ENCODE results near the gene TSPYL4.

Gene TSPYL4
- long read RNA-seq, partial matches to known transcripts = 0 of 17 reads
- long read RNA-seq, other reads (novel, unspliced or antisense) = 17 of 17 reads

GRCh38 chr6:116253505-116254296, at the start of gene TSPYL4:
Gene TSPYL4, minus strand, starts transcription at chr6:116254075. Its CDS starts 67 bp downstream, at chr6:116254008.
- Histone ChIP-seq H3K27me3 (ENCODE audit: insufficient read depth, poor library complexity, severe bottlenecking) (no peaks in the 10 kb centered on the region), H3K27ac (replicated peaks) (peak within 1 kb of the TSS; percentile 77), H3K4me3 (replicated peaks; ENCODE audit: insufficient read depth, low read length) (peak within 1 kb of the TSS; percentile 94)
- peak; percentile 84 to 93 for DNase-seq (ENCODE audit: low read depth in 1 of 2, low spot score in 1 of 2)
- peak; percentile 59 for TF ChIP-seq GABPA (IDR thresholded peaks at IDR 0.05; ENCODE audit: low read depth)
- peak; percentile 46 for TF ChIP-seq POLR2AphosphoS5 (IDR thresholded peaks at IDR 0.05; ENCODE audit: low read depth)
- TF ChIP-seq SPI1 (IDR thresholded peaks at IDR 0.05; ENCODE audit: borderline replicate concordance, low read depth) = no peak
- TF ChIP-seq CTCF (IDR thresholded peaks at IDR 0.05; ENCODE audit: insufficient read depth, low read length) = no peak
- TF ChIP-seq REST (IDR thresholded peaks at IDR 0.05; ENCODE audit: insufficient replicate concordance, low read depth) = no peak

GRCh38 chr6:116301104-116301503, 47.2 kb upstream of the TSPYL4 start:
- no peak for TF ChIP-seq CTCF (IDR thresholded peaks at IDR 0.05; ENCODE audit: insufficient read depth, low read length)
- TF ChIP-seq POLR2AphosphoS5 (IDR thresholded peaks at IDR 0.05; ENCODE audit: low read depth) = no peak
- no peak for TF ChIP-seq SPI1 (IDR thresholded peaks at IDR 0.05; ENCODE audit: borderline replicate concordance, low read depth)
- TF ChIP-seq GABPA (IDR thresholded peaks at IDR 0.05; ENCODE audit: low read depth) = no peak
- Histone ChIP-seq H3K4me3 (replicated peaks; ENCODE audit: insufficient read depth, low read length) (no peak overlapping the region), H3K27me3 (ENCODE audit: insufficient read depth, poor library complexity, severe bottlenecking) (no peaks in the 10 kb centered on the region), H3K27ac (replicated peaks) (no peak overlapping the region)
- DNase-seq (ENCODE audit: low read depth in 1 of 2, low spot score in 1 of 2) = no peak

- DNase-seq (ENCODE audit: low read depth in 1 of 2, low spot score in 1 of 2) = no peak
These were observed 46.7 kb upstream of the TSPYL4 start for GRCh38 chr6:116300566-116300965.

More at GRCh38 chr6:116300566-116300965, 46.7 kb upstream of the TSPYL4 start:
- Histone ChIP-seq H3K27me3 (ENCODE audit: insufficient read depth, poor library complexity, severe bottlenecking) (no peaks in the 10 kb centered on the region), H3K4me3 (replicated peaks; ENCODE audit: insufficient read depth, low read length) (no peak overlapping the region), H3K27ac (replicated peaks) (no peak overlapping the region)
- no peak for TF ChIP-seq POLR2AphosphoS5 (IDR thresholded peaks at IDR 0.05; ENCODE audit: low read depth)
- no peak for TF ChIP-seq GABPA (IDR thresholded peaks at IDR 0.05; ENCODE audit: low read depth)
- no peak for TF ChIP-seq REST (IDR thresholded peaks at IDR 0.05; ENCODE audit: insufficient replicate concordance, low read depth)
- TF ChIP-seq CTCF (IDR thresholded peaks at IDR 0.05; ENCODE audit: insufficient read depth, low read length) = no peak
- no peak for TF ChIP-seq SPI1 (IDR thresholded peaks at IDR 0.05; ENCODE audit: borderline replicate concordance, low read depth)

All from HL-60 (cell line).